ENCODE measurements around the gene MLXIP.

Gene MLXIP, protein sequence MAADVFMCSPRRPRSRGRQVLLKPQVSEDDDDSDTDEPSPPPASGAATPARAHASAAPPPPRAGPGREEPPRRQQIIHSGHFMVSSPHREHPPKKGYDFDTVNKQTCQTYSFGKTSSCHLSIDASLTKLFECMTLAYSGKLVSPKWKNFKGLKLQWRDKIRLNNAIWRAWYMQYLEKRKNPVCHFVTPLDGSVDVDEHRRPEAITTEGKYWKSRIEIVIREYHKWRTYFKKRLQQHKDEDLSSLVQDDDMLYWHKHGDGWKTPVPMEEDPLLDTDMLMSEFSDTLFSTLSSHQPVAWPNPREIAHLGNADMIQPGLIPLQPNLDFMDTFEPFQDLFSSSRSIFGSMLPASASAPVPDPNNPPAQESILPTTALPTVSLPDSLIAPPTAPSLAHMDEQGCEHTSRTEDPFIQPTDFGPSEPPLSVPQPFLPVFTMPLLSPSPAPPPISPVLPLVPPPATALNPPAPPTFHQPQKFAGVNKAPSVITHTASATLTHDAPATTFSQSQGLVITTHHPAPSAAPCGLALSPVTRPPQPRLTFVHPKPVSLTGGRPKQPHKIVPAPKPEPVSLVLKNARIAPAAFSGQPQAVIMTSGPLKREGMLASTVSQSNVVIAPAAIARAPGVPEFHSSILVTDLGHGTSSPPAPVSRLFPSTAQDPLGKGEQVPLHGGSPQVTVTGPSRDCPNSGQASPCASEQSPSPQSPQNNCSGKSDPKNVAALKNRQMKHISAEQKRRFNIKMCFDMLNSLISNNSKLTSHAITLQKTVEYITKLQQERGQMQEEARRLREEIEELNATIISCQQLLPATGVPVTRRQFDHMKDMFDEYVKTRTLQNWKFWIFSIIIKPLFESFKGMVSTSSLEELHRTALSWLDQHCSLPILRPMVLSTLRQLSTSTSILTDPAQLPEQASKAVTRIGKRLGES

DNA sequence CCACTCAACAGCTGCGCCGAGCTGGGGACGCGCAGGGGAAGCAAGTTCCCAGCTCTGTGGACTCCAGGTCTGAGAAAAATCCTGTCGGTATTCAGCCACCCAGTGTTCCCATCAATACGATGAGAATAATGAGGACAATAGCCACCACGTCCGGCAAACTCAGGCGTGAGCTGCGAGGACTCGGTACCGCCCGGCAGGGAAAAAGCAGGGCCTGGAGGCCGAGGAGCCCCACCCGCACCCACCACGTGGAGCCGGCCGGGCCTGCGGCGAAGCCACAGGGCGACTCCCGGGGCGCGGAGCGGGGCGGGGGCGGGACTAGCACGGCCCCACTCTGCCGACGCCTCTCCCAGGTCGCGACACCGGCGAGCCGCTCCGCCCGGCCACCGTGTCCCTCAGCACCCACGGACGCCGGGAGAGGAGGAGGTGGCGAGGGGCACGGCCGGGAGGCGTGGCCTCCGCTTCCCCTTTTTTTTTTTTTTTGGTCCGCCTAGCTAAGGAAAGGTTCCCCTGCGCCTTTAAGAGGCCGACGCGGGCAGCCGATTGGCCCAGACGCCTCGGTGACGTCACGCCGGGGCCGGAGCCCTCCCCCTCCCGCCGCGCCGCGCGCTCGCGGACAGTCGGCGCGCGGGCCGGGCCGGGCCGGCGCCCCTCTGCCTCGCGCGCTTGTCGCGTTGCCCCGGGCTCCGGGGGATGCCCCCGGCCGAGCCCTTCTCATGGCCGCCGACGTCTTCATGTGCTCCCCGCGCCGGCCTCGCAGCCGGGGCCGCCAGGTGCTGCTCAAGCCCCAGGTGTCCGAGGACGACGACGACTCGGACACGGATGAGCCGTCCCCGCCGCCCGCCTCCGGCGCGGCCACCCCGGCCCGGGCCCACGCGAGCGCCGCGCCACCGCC is at the start of gene MLXIP:
TSS of gene MLXIP (plus strand) at position 616 of the 892 bp plus-strand sequence. CDS start at position 714, 98 bp downstream.
- TF ChIP-seq, protein P1, sequence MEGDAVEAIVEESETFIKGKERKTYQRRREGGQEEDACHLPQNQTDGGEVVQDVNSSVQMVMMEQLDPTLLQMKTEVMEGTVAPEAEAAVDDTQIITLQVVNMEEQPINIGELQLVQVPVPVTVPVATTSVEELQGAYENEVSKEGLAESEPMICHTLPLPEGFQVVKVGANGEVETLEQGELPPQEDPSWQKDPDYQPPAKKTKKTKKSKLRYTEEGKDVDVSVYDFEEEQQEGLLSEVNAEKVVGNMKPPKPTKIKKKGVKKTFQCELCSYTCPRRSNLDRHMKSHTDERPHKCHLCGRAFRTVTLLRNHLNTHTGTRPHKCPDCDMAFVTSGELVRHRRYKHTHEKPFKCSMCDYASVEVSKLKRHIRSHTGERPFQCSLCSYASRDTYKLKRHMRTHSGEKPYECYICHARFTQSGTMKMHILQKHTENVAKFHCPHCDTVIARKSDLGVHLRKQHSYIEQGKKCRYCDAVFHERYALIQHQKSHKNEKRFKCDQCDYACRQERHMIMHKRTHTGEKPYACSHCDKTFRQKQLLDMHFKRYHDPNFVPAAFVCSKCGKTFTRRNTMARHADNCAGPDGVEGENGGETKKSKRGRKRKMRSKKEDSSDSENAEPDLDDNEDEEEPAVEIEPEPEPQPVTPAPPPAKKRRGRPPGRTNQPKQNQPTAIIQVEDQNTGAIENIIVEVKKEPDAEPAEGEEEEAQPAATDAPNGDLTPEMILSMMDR (IDR thresholded peaks at IDR 0.05; ENCODE audit: control insufficient read depth, extremely low read depth, insufficient read depth) = no peak
- H3K4me3 ChIP-seq (ENCODE audit: low read depth, low read length) = peak within 1 kb of the TSS; percentile 77
- no peak for DNase-seq (ENCODE audit: low read depth)

DNA sequence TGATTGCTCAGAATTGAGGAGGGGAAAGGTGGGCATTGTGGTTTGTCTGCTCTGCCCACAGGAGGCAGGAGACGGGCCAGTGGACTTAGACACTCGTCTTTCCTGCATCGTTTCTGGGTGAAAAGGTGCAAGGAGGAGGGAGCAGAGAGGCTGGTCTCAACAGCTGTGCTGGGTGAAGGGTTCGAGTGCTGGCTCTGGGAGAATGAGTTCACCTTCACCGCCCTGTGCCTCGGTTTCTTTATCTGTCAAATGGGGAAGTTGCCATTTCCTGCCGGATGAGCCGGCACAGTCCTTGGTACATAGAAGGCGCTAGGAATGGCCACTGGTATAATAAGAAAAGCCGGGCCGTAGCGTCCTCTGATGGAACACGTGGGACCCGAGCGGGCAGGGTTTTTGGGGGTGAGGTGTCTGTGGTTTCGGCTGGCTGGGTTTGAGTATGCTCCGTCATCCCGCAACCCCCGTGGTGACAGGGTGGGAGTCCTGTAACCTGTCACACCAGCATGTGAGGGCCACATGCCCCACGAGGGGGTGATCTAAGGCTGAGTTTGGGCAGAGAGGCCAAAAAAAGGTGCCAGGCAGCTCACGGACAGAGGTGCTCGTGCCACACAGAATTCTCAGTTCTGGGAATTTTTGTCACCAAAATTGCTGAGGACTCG is 49.5 kb upstream of the MLXIP start:
- no peak for DNase-seq (ENCODE audit: low read depth)
- no peak overlapping the region for H3K4me3 ChIP-seq (ENCODE audit: low read depth, low read length)
- TF ChIP-seq, protein P1 (IDR thresholded peaks at IDR 0.05; ENCODE audit: control insufficient read depth, extremely low read depth, insufficient read depth) = no peak

DNA sequence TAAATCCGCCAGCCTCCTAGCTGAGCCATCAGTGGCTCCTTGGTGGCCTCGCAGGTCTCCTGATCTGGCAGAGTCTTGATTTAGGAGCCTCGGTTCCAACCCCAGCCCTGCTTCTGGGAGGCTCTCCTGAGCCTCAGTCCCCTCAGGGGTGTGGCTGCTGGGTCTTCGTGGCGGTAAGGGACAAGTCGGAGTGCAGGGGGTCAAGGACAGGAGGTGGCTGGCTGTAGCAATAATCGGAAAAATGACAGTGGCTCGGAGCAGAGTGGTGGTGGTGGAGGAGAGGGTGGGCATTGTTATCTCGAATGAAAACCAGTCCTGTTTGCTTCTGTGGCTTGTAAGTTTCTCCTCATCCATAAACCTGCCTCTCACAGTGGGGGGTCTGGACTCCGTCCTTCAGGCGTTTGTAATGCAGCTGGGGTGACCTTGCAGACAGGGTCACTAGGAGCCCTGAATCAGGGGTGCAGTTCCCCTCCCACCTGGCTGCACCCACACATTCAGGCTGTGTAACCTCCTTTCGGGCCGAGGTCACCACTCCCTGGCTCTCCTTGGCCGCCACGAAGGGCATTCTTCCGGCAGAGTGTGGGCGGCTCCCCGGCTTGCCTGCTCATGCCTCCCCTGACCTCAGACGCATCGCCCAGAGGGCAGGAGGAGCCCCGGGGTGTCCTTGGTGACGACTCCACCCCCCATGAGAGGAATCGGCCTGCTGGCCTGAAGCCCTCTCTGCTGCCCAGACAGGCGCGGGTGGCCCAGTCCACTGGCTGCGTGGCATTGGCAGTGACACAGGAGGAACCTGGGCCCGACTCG is 48.7 kb upstream of the MLXIP start:
- DNase-seq (ENCODE audit: low read depth) = no peak
- TF ChIP-seq, protein P1 (IDR thresholded peaks at IDR 0.05; ENCODE audit: control insufficient read depth, extremely low read depth, insufficient read depth) = no peak
- H3K4me3 ChIP-seq (ENCODE audit: low read depth, low read length) = no peak overlapping the region

DNA sequence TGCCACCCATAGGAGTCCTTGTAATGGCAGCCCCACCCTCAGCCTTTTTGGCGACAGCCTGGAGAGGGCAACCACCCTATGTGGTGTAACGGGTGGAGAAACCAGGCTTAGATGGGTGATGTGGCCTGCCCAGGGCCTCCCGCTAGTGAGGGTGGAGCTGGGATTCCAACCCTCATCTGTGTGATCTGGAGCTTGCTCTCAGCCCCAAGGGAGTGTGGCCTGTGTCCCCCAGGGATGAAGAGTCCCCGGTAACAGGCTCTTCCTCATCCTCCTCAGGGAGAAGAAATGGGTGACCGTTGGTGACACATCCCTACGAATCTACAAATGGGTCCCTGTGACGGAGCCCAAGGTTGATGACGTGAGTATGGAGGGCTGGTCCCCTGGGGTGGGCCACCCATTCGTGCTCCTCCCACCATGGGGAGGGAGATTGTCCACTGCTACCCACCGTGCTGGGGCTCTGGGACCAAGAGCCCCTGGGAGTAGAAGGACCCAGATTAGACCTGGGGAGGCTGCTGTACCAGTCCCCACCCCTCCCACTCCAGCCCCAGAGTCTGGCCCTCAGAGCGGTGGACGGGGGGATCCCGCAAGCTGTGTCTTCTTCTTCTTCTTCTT is 48.0 kb upstream of the MLXIP start:
- no peak for DNase-seq (ENCODE audit: low read depth)
- TF ChIP-seq, protein P1 (IDR thresholded peaks at IDR 0.05; ENCODE audit: control insufficient read depth, extremely low read depth, insufficient read depth) = no peak
- no peak overlapping the region for H3K4me3 ChIP-seq (ENCODE audit: low read depth, low read length)

DNA sequence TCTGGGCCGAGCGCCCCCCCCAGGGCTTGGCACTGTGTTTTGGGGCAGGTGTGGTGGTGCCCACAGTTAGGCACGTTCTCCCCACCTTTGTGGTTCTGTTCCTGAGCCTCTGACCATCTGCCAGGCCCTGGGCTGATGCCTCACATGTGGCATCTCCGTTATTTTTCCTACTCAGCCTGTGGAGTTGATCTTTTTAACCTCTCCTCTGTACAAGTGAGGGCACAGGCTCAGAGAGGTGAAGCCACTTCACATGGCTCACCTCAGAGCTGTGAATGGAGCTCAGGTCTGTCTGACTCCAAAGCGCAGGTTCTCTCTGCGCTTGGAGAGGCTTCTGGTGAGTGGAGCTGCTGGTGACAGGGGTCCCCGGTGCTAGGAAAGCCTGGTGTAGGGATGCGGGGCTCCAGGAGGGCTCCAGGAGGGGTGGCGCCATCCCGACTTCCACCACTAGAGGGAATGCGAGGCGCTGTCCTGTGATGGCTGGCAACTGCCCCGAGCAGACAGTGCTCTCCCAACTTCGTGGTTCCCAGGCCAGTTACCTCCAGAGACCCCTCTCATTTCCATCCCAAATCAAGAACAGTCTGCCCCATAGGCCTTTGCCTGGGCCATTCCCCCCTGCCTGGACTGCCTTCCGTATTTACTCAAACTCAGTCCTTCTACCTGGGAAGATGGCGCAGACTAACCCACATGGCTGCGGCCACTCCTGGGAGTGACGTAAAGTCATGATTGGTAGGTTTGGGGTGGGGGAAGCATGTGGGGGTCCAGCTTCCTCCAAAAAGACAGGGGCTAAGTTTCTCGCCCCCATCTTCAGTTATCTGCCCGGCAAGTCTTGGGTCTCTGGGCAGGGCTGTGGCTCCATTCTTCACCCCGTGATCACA is 47.0 kb upstream of the MLXIP start:
- TF ChIP-seq, protein P1 (IDR thresholded peaks at IDR 0.05; ENCODE audit: control insufficient read depth, extremely low read depth, insufficient read depth) = peak; percentile 49
- no peak for DNase-seq (ENCODE audit: low read depth)
- H3K4me3 ChIP-seq (ENCODE audit: low read depth, low read length) = no peak overlapping the region

All from LNCaP clone FGC (cell line).